Activated CD4-positive, CD25-positive, alpha-beta regulatory T cell treated with anti-CD3 and anti-CD28 coated beads, Interleukin-2, amount 50 U/mL, for 72 hours (primary cell): ENCODE measurements around the gene PERCC1.
"Not testable (repeated sequence)": the region's sequence is repeated elsewhere in the genome, so short reads cannot be mapped to it uniquely, and the experiment has no call there.

Experiments
- DNase-seq: peaks from one replicate; pipeline ENCODE4 v3.0.0; 2021

Gene PERCC1

DNA sequence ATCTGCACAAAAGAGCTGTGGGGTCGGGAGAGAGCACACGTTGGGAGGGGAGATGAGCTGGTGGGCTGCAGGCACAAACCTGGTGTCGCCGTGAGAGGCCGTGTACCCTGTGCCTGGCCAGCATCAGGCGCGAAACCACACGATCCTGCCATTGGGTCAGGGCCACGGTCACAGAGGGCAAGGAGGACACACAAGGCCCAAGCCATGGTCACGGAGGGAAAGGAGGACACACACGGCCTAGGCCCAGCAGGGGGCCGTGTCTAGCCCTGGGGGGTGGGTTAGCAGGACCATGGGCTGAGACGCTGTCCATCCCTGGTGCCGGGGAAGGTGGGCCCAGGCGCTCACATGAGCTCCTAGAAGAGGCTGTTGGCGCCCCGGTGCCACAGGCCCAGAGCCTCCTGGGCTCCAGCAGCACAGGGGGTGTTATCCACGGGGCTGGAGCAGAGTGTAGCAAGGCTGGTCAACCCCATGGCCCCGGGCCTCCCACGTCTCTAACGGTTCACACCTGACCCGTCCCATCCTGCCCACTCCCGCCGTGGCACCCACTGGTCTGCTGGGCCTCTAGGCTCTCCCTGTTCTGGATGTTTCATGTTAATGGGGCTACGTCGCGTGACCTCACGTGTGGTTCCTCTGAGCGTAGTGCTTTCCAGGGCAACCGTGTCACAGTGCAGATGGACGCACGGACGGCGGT, 21.0 kb downstream of the PERCC1 start:
- DNase-seq = no peak

GRCh38 chr16:1452530-1452929, 21.7 kb downstream of the PERCC1 start:
- no peak for DNase-seq

DNA sequence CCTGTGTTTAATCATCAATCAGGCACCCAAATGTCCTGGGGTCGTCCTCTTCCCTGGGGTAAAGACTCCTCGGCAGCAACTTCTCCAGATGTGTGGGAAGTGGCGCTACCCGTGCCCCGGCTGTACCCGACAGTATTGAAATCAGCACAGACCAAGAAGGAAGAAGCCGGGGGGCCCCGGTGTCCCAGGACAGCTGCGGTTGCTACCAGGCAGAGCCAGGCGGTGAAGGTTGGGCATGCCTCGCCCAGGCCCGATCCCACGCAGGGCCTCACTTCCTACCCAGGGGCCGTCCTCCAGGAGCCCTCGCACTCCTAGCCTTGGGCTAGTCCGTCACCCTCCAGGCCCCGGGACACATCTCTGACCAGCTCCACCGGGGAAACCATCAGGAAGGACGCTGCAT, 22.4 kb downstream of the PERCC1 start:
- DNase-seq = no peak

DNA sequence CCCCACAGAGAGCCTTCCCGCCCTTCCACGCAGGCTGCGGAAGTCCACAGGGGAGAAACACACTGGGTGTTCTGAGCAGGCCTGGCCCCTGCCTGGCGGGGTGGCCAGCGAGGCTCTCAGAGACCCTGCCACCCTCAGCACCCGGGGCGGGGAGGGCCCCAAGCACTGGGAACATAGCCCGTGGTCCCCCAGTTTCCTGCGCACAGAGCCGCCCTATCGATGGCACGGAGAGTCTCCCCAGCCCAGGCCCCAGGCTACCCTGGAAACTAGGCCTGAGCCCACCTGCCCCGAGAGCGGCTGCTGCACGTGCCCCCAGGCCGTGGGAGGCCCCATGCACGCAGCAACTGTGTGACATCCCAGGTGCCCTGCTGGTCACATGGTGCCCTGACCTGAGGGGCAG, 23.7 kb downstream of the PERCC1 start:
- no peak for DNase-seq

DNA sequence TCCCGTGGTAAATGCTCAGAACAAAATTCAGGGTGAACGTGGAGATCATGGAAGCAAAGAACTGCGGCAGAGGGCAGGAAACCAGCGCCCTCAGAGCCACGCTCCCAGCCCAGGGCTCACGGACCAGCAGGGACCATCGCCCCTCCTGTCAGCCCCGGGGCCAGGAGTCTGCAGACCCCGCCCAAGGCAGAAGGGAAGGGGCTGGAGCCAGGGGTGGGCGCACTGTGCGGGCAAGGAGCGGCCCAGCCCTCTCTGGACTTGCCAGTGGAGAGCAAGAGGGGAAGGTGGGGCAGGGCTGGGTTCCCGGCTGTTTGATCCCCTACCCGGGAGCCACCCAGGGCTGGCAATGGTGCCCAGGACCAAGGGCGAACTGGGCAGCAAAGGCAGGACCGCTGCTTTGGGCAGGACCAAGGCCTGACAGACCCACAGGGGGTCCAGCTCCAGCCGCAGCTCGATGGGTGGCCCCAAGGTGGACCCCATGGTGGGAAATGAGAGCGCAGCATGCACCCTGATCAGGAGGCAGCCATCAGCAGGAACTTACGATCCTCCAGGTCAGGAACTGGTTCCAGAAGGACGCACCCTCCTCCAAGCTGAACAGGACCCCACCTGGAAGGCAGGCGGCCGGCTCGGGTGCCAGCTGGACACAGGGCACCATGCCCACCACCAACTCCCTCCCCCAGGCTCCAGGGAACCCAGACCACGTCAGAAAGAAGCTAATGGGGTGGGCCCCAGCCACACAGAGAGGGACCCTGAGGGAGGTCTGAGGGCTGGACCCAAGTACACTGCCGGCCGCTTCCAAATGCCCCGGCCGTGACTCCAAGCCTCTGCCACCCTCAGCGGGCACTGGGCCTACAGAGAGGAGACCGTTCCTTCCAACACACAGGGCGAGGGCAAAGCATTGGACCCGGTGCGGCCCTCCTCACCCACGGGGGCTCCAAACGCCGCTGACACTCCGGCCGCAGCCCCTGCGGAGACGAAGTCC, 24.6 kb downstream of the PERCC1 start:
- no peak for DNase-seq

- no peak for DNase-seq
Measured at GRCh38 chr16:1456951-1457350, 26.1 kb downstream of the PERCC1 start.

DNA sequence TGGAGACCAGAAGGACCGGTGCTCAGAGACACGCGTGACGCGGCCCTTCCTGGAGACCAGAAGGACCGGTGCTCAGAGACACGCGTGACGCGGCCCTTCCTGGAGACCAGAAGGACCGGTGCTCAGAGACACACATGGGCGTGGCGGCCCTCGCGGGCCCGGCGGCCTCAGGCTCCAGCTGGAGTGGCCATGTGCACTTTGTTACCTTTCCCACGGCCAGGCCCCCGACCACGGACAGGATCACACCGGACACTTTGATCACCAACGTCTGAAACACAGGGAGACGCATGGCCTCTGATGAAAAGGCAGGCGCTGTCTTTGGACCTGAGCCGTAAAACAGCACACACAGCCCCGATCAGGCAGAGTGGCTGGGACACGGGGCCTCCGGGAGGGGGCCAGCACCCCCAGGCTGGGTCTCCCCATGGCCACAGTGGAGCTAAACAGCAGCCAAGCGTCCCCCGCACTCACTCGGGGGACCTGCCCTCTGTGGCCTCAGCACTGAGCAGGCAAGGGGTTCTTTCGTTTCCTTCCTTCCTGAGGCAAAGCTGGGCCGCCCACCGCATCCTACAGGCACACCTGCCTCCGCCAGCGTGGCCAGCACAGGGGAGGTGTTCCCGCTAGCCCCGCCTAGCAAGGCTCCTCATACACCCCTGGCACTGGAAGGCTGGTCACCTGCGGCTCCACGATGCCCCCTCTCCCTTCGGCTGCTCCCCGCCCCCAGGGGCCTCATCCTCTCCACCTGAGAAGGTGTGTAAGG, 26.8 kb downstream of the PERCC1 start:
- DNase-seq = no peak

- no peak for DNase-seq
Measured at GRCh38 chr16:1458336-1458976, 27.6 kb downstream of the PERCC1 start.

- DNase-seq = no peak
Measured at GRCh38 chr16:1458977-1459341, 28.1 kb downstream of the PERCC1 start.

DNA sequence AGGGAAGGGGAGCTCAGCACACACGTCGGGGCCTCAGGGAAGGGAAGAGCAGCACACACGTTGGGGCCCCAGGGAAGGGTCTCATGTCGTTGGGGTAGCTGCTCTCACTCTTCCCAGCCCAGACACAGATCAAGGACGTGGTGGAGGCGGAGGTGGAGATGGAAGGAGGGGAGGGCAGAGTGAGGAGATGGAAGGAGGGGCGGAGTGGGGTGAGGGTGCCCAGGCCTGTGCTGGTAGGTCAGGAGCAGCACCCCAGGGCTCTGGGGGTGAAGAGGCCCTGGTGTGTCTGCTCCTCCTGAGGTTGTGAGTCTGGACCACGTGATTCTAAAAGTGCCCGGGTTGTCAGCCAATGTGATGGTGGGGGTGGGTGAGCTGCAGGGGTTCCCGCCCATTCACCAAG, 29.1 kb downstream of the PERCC1 start:
- DNase-seq = no peak

DNA sequence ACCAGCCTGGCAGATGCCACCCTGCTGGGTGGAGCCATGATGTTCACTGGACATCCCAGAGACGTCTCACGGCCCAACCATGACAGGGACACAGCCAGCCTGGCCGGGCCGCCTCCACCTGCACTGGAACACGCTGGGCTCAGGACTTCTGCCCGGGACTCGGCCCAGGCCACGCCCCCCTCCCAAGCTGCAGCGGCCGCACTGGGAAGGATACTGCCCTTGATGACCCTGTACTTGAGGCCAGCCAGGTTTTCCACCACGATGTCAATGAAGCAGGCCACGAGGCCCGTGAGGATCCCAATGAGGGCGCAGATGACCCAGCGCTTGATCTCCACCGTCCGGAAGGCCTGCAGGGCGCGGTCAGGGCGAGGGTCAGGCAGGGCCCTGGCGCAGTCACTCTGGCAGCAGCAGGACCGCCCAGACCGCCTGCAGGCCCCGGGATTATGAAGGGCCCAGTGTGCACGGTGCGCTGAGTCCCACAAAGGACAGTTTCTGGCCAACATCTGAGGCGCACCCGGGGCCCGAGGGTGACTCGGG, 29.8 kb downstream of the PERCC1 start:
- no peak for DNase-seq

DNA sequence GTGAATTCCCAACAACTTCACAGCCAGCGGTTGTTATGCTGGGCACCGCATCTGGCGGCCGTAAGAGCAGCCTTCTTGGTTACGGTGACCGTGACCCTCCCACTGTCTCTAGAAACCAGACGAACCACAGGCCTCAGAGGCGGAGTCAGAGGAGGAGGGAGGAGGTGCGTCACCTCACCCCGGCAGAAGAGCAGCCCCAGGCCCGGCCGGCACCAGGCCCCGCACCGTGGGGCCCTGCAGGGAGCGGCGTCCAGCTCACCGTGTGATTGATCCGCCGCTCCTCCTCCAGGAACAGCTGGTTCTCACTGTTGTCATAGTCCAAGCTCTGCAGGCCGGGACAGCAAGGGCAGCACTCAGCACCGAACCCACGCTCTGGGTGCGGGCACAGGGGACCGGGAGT, 30.3 kb downstream of the PERCC1 start:
- no peak for DNase-seq

- no peak for DNase-seq
Measured at GRCh38 chr16:1464196-1464893, 33.5 kb downstream of the PERCC1 start.

DNA sequence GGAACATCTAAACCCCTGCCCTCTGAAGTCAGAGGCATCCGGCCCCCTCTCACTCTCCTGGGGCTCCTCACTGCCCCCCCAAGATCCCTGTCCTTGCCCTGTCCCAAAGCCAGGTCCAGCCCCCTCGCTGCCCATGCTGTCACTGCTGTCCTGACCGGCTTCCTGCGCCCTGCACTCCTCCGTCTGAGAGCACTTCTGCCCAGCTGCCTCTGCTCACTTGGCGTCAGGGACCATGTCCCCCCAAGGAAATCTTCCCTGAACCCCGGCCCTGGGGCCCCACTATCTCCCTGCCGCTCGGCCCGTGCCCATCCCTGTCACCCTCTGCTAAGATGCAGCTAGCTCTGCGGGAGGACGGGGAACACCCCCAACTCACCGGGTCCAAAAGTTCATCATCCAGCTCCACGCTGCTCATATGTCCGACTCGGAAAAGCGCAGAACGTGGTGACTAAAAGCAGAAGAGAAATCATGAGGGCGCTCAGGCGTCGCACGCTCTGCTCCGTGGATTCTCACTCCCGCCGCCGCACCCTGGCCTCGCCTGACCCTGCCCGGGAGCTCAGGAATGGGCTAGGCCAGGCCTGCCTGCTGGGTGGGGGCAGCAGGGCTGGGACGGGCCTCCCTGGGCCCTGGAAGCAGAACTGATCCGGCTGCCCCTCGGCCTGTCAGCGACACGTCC, 34.2 kb downstream of the PERCC1 start:
- DNase-seq = no peak

- no peak for DNase-seq
Measured at GRCh38 chr16:1465567-1465915, 34.7 kb downstream of the PERCC1 start.

GRCh38 chr16:1466054-1466453, 35.2 kb downstream of the PERCC1 start:
- no peak for DNase-seq

DNA sequence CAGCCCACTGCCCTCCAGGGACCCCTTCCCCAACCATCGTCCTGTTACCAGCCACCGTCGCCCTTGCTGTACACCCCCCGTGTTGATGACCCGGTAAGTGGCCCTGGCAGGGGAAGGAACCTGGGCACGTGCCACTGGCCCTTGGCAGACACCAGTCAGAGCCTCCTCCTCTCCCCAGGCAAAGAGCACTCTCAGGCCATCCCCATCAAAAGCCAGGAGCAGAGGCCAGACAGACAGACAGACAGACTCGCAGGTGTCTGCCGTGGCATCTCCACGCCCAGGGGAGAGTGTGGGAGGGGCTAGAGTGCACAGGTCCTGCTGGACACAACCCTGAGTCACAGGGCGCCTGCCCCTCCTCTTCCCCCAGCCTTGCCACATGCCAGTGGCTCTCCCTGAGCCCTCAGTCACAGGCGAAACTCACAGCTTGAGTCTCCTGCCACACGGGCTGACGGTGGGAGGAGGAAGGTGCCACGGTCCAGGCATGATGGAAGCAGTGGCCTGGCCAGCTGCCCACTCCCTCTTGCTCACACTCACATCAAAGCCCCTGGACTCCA, 36.2 kb downstream of the PERCC1 start:
- no peak for DNase-seq

DNA sequence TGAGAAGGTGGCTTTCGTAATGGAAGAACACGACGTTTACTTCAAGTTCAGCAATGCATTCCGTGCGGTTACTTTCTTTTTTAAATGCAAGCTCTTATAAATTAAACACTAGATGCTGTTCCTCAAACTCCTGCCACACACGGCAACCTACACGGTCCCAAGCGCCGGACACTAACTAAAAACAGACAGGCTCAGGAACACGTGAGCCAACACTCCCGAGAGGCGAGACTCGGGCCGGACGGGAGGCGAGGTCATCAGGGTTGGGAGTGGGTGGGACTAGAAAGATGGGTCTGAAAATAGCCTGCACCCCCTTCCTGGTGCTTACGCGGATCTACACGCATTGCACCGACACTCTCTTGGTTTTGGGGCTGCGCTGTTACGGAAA, 37.5 kb downstream of the PERCC1 start:
- no peak for DNase-seq

GRCh38 chr16:1469141-1469540, 38.3 kb downstream of the PERCC1 start:
- DNase-seq = not testable (repeated sequence)

DNA sequence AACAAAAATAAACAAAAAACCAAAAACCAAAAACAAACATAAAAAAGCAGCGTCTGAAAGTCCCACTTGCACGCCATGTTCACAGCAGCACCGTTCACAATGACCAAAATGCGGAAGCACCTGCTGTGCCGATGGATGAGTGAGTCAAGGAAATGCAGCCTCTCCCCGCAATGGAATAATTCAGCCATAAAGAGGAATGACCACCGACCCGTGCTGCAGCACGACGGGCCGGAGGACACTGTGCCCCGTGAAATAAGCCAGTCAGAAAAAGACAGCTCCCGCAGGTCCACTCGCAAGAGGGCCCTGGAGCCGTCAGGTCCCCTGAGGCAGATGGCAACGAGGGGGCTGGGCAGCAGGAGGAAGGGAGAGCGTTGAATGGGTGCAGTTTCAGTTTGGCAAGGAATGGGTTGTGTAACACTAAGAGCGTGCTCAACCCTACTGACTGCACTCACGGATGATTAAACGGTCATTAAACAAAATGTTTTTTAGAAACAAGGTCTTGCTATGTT, 38.9 kb downstream of the PERCC1 start:
- no peak for DNase-seq
